AG10803 (cell line): ENCODE measurements around the gene CRKL.

ENCODE experiments used
- DNase-seq: peaks from one replicate; pipeline ENCODE4 v3.0.0; 2010; ENCODE audit warnings: low read depth
- H3K4me3 ChIP-seq: 2 replicates; pipeline ENCODE4 v1.5.1; 2011; ENCODE audit warnings: mild to moderate bottlenecking, low read length, control low read depth
- TF ChIP-seq, protein P1 (sequence below): conservative IDR thresholded peaks from 2 replicates; pipeline ENCODE4 v1.5.1; 2011; ENCODE audit warnings: mild to moderate bottlenecking, low read length, control low read depth, inconsistent platforms

Gene CRKL

DNA sequence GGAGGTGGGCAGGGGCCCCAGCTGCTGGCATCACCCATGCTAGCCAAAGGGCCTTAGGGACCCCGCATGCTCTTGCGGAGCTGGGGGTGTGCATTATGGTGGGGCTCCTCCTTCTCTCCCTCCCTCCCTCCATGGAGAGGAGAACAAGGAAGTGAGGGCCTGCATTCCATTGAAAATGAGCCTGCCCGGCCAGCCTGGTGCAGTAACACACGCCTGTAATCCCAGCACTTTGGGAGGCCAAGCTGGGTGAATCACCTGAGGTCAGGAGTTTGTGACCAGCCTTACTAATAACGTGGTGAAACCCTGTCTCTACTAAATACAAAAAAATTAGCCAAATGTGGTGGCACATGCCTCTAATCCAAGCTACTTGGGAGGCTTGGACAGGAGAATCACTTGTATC, 36.0 kb upstream of the CRKL start:
- no peak overlapping the region for H3K4me3 ChIP-seq
- TF ChIP-seq, protein P1, sequence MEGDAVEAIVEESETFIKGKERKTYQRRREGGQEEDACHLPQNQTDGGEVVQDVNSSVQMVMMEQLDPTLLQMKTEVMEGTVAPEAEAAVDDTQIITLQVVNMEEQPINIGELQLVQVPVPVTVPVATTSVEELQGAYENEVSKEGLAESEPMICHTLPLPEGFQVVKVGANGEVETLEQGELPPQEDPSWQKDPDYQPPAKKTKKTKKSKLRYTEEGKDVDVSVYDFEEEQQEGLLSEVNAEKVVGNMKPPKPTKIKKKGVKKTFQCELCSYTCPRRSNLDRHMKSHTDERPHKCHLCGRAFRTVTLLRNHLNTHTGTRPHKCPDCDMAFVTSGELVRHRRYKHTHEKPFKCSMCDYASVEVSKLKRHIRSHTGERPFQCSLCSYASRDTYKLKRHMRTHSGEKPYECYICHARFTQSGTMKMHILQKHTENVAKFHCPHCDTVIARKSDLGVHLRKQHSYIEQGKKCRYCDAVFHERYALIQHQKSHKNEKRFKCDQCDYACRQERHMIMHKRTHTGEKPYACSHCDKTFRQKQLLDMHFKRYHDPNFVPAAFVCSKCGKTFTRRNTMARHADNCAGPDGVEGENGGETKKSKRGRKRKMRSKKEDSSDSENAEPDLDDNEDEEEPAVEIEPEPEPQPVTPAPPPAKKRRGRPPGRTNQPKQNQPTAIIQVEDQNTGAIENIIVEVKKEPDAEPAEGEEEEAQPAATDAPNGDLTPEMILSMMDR, result no peak
- no peak for DNase-seq

- TF ChIP-seq, protein P1, result no peak
- DNase-seq, result no peak
- no peak overlapping the region for H3K4me3 ChIP-seq
Measured at GRCh38 chr22:20881869-20882815, 35.1 kb upstream of the CRKL start.

- TF ChIP-seq, protein P1, result no peak
- no peak overlapping the region for H3K4me3 ChIP-seq
- no peak for DNase-seq
Measured at GRCh38 chr22:20882855-20883254, 34.4 kb upstream of the CRKL start.

DNA sequence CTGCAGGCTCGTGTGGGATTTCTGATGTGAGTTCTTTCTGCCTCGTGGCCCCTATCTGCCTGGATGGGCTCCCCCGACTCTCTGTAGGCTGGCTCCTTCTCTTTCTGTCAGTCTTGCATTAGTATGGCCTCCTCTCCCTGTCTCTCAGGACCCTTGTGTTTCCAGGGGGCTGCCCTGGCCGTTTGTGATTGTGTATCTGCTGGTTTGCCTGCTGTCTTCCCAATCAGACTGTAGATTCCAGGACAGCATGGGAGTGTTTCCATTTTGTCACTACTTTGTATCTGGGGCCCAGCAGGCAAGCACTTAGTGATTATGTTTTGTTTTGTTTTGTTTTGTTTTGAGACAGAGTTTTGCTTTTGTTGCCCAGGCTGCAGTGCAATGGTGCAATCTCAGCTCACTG, 32.8 kb upstream of the CRKL start:
- TF ChIP-seq, protein P1, result no peak

GRCh38 chr22:20885017-20885556, 32.1 kb upstream of the CRKL start:
- TF ChIP-seq, protein P1, result no peak
- no peak for DNase-seq
- no peak overlapping the region for H3K4me3 ChIP-seq

More for the DNA sequence above, 32.8 kb upstream of the CRKL start:
- H3K4me3 ChIP-seq, result no peak overlapping the region
- DNase-seq, result no peak

DNA sequence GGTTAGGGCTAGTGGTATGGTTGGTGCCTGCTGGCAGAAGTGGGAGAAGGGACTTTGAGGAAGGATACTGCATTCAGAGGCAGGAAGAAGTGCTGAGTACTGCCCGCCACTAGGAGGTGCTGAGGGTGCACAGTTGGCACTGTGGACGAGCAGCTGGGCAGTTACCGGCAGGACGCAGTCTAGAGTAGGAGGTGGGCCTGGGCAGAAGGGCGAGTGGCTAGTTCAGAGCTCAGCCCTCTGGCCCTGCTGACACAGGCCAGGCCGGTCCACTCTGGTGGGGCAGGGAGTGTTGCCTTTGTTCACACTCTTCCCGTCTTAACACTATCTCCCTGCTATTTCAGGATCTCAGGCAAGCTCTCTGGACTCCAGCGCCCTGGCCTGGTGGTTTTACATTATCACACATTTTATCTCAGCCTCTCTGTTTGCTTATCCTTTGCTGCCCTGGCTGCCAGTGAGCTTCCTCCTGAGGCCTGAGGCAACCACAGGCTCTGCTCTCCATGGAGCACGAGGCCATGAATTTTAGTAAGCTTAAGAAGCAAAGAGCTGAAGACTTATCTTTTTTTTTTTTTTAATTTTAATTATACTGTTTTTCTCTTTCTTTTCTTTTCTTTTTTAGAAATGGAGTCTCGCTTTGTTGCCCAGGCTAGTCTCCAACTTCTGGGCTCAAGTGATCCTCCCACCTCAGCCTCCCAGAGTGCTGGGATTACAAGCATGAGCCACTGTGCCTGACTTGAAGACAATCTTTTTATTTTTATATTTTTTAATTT, 31.5 kb upstream of the CRKL start:
- TF ChIP-seq, protein P1, result peak; percentile 97
- no peak overlapping the region for H3K4me3 ChIP-seq
- DNase-seq, result peak; percentile 75
